Activated naive CD4-positive, alpha-beta T cell treated with anti-CD3 and anti-CD28 coated beads, Interleukin-2, amount 50 U/mL, for 16 hours (primary cell): Measurements from ENCODE around the gene NTN5.
"Not testable (repeated sequence)": the region's sequence is repeated elsewhere in the genome, so short reads cannot be mapped to it uniquely, and the experiment has no call there.

Source experiments
- DNase-seq: peaks from one replicate; pipeline ENCODE4 v3.0.0-alpha.2; 2020

NTN5 gene

GRCh38 chr19:48696353-48697010, 23.7 kb upstream of the NTN5 start:
- no peak for DNase-seq

DNA sequence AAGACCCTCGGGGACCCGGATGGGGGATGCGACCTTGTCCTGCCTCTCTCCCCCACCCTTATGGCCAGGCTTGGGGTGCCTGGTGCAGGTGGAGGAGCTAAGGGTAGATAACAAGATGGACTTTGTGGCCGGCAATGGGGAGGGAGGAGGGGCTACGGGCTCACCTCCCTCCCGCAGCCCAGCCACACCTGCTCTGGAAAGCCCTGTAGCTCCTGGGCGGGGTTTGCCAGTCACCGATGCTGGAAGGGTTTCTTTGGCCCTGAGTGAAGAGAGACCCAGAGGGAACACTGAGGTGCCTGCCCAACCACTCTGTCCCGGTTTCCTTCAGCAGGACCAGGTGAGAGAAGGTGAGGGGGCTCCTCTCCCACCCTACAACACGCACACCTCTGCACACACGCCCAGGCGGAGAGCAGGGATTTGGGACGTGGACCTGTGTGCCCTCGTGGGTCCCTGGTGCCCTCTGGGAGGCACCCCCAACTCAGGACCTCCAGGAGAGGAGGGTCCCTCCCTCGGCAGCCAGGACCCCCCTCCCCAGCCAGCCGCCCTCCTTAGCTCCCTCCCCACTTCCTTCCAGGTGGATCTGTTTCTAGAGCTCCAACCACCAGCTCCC, 23.0 kb upstream of the NTN5 start, which contains the start of gene FUT2:
FUT2 (plus strand) TSS at position 229 of the 610 bp plus-strand sequence. CDS start 6,986 bp downstream, outside the sequence.
- DNase-seq = no peak

- not testable (repeated sequence) for DNase-seq
Observed at GRCh38 chr19:48693629-48694028, 20.8 kb upstream of the NTN5 start.

DNA sequence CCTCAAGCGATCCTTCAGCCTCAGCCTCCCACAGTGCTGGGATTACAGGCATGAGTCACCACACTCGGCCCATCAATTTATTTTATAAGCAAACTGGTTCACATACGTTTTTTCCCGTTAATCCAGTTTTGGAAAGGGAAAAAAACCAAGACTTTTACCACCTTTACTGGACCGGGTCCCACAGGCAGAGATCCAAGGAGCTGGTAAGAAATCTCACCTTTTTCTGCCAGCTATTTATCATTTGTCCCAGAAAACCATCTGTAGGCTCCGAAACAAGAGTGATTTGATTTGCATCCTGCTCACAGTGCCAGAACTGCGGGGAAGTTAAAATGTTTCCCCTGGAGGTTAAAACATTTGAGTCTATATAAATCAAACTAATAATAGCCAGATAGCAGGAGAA, 16.6 kb upstream of the NTN5 start:
- DNase-seq = no peak

- DNase-seq = no peak
Observed at GRCh38 chr19:48687776-48688175, 15.0 kb upstream of the NTN5 start.

DNA sequence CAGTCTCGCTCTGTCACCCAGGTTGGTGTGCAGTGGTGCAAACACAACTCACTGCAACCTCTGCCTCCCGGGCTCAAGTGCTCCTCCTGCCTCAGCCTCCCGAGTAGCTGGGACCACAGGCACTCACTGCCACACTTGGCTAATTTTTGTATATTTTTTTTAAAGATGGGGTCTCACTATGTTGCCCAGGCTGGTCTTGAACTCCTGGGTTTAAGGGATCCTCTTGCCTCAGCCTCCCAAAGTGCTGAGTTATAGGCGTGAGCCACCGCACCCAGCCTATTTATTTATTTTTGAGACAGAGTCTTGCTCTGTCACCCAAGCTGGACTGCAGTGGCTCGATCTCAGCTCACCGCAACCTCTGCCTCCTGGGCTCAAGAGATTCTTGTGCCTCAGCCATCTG, 13.8 kb upstream of the NTN5 start:
- not testable (repeated sequence) for DNase-seq

- DNase-seq = no peak
Observed at GRCh38 chr19:48686088-48686487, 13.3 kb upstream of the NTN5 start.

GRCh38 chr19:48685583-48685982, 12.8 kb upstream of the NTN5 start:
- no peak for DNase-seq

DNA sequence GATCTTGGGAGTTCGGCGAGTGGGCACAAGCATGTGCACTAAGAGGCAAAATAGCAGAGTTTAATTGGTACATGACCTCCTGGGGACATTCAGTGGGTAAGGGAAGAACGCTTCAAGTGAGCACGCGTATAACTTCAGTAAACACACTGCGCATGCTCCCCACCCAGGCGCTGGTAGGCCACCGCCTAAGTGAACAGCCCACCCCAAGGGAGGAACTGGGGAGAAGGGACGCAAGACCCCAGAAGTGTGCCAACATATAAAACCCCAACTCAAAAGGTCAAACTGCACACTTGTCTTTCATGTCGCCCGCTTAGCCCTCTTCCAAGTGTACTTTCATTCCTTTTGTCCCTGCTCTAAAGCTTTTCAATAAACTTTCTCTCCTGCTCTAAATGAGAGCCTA, 10.5 kb upstream of the NTN5 start:
- no peak for DNase-seq

DNA sequence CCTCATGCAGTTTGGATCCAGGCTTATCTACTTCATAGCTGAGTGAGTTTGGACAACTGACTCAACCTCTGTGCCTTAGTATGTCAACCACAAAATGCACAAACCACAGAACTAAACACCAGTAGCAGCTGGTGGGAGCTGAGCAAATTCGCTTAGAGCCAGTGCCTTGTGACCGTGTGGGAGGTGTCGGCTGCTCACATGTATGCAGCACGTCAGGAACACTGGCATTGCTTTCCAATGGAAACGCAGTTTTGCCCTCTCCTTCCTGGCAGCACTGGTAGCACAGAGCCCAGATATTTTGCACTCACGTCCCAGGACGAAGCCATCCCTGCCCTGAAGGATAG, 8.3 kb upstream of the NTN5 start:
- no peak for DNase-seq

DNA sequence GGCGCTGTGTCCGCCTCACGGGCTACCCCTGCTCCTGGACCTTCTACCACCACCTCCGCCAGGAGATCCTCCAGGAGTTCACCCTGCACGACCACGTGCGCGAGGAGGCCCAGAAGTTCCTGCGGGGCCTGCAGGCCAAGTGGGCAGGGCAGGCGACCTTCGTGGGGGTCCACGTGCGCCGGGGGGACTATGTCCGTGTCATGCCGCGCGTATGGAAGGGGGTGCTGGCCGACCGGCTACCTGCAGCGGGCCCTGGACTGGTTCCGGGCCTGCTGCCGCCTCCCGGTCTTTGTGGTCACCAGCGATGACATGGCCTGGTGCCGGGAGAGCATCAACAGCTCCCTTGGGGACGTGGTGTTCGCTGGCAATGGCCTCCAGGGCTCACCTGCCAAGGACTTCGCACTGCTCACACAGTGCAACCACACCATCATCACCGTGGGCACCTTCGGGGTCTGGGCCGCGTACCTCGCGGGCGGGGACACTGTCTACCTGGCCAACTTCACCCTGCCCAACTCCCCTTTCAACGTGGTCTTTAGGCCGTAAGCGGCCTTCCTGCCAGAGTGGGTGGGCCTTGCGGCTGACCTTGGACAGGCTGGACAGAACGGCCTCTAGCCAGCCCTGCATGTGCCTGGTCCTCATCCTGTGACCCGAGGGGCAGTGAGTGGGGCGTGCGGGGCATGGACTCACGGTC, 7.8 kb upstream of the NTN5 start:
- DNase-seq = no peak

DNA sequence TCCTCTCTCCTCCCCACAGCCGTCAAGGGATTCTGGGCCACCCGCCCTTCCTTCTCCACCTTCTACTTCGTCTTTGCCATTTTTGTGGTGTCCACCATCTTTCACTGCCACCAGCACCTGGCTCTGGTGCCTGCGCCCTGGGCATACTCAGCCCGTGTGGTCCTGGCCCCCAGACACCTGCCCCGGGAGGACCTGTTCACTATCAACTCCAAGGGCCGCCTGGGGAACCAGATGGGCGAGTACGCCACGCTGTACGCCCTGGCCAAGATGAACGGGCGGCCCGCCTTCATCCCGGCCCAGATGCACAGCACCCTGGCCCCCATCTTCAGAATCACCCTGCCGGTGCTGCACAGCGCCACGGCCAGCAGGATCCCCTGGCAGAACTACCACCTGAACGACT, 7.2 kb upstream of the NTN5 start:
- not testable (repeated sequence) for DNase-seq

- no peak for DNase-seq
Observed at GRCh38 chr19:48678201-48678600, 5.4 kb upstream of the NTN5 start.

- no peak for DNase-seq
Observed at GRCh38 chr19:48676887-48677286, 4.1 kb upstream of the NTN5 start.

- no peak for DNase-seq
Observed at GRCh38 chr19:48676487-48676886, 3.7 kb upstream of the NTN5 start.

DNA sequence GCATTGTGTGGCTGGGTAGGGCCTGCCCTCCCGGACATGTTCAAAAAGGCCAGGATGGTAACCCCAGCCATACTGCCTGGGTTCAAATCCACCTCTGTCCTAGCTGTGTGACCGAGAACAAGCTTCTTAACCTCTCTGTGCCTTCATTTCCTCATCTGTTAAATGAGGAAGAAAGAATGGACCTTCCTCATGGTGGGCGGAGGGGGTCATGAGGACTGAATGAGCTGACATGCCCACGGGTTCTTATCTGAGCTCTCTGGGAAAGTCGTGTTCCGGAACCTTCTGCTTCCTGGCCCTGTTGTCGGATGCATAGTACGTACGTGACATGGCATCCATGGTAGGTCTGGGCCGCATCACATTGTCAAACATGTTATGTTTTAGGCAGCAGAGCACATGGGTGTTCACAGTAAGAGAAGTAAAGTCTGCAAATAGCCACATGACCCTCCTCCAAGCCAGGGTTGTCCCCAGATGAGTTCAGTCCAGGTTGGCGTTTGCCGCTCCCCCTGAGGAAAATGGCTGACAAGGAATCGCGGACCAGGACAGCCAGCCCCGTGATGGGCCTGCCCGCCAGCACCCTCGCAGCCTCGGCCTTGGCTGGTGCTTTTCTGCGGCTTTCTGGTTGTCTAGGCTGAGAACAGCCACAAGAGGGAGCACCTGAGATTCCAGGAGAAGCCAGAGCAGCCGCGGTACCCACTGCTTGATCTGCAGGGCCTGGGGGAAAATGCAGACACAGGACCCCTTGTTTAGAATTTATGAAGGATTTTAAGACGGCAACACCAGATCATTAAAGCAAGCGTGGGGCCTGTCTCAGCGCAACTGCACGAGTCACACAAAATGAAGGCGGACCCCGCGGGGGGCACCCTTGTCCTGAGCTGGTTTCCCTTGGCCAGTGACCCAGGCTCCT, 2.4 kb upstream of the NTN5 start:
- peak; percentile 74 for DNase-seq

GRCh38 chr19:48674216-48674809, 1.5 kb upstream of the NTN5 start:
- no peak for DNase-seq

- DNase-seq = no peak
Observed at GRCh38 chr19:48673436-48674100, 751 bp upstream of the NTN5 start.

- DNase-seq = no peak
Observed at GRCh38 chr19:48671446-48671995, 1.3 kb downstream of the NTN5 start.

DNA sequence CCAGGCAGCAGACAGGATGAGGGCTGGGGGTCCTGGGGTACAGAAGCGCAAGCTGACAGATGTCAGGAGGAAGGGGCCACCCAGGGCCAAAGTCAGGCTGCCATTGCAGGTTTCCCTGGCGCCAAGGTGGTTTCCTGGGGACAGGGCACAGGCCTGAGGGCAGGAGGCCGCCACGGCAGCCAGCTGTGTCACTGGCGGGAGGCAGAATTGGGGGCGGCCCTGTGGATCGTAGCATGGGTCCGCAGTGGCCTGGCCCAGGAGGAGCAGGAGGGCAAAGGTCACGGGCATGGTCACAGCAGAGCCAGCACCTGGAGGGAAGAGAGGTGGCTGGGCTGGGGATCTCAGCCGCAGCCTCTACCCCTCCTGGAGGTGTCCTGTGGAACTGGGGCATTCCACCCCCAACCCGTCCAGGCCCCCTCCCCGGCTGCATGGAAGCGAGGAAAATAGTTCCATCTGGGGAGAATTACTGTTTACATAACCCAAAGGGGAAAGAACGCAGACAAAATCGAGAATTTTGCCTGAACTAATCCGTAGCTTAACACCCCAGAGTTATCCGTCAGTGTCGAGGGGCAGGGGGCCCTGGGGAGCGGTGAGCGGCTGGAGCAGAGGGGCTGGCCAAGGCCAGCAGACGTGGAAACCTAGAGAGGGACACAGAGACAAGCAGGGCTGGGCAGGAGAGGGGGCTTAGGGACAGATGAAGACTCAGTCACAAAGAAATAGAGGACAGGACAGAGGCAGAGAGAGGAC, 1.9 kb downstream of the NTN5 start:
- no peak for DNase-seq
